Type B pancreatic cell (in vitro differentiated cells): ENCODE measurements around the gene TEX29. TPM values are rescaled to one million over a fixed set of nuclear protein-coding genes. Genes with fewer than 3 reads are reported as not detected.

ENCODE experiments used
- DNase-seq: peaks from one replicate; pipeline ENCODE4 v3.0.0; 2021; ENCODE audit warnings: mixed read lengths; ENCODE audit not compliant: unreplicated experiment; ENCODE audit errors: extremely low spot score
- H3K27ac Mint-ChIP-seq: 2 replicates; pipeline ENCODE4 v1.8.0; 2021; ENCODE audit warnings: mild to moderate bottlenecking, mixed read lengths
- H3K27me3 Mint-ChIP-seq: 2 replicates; pipeline ENCODE4 v1.8.0; 2021; ENCODE audit warnings: mixed read lengths
- H3K36me3 Mint-ChIP-seq: 2 replicates; pipeline ENCODE4 v1.8.0; 2021; ENCODE audit warnings: mixed read lengths
- H3K4me1 Mint-ChIP-seq: one replicate; pipeline ENCODE4 v1.8.0; 2021; ENCODE audit warnings: mixed read lengths; ENCODE audit not compliant: unreplicated experiment
- H3K4me3 Mint-ChIP-seq: 2 replicates; pipeline ENCODE4 v1.8.0; 2021; ENCODE audit warnings: mild to moderate bottlenecking, mixed read lengths
- H3K9me3 Mint-ChIP-seq: 2 replicates; pipeline ENCODE4 v1.8.0; 2021; ENCODE audit warnings: mixed read lengths
- CTCF ChIP-seq: fragments of 200-600 bp; sonication (generic); conservative IDR thresholded peaks from 2 replicates; pipeline ENCODE4 v1.5.0; 2021; ENCODE audit warnings: antibody characterized with exemption, mild to moderate bottlenecking
- long read RNA-seq: library from polyadenylated mRNA; unstranded; transcript quantifications from one replicate; pipeline ENCODE4 v2.0.0, GENCODE V29; 2020
- total RNA-seq: library from RNA; stranded (reverse); gene quantifications from 2 replicates; pipeline ENCODE4 v1.2.1, GENCODE V29; 2021; ENCODE audit warnings: low replicate concordance

Gene TEX29
- 0.62 and 0.92 TPM in 2 replicates for total RNA-seq
- long read RNA-seq, result 0 reads

- Mint-ChIP-seq H3K27ac (peak within 1 kb of the TSS; percentile 48), H3K4me1 (no peaks in the 10 kb centered on the region), H3K4me3 (no peak within 1 kb of the TSS), H3K36me3 (peaks cover 7% of the 10 kb centered on the region), H3K27me3 (no peaks in the 10 kb centered on the region), H3K9me3 (no peaks in the 10 kb centered on the region)
- DNase-seq, result peak; percentile 63
- TF ChIP-seq CTCF, result no peak
Observed at GRCh38 chr13:111319998-111320911, at the start of gene TEX29. TEX29 (plus strand) TSS chr13:111320642; CDS start chr13:111320891, 249 bp downstream.

GRCh38 chr13:111270765-111271698 lies 49.4 kb upstream of the TEX29 start:
- peaks cover 23% of the 10 kb centered on the region for H3K36me3 Mint-ChIP-seq
- no peak overlapping the region for H3K27ac Mint-ChIP-seq
- no peaks in the 10 kb centered on the region for H3K27me3 Mint-ChIP-seq

GRCh38 chr13:111272117-111272516 lies 48.3 kb upstream of the TEX29 start:
- Mint-ChIP-seq H3K27me3 (no peaks in the 10 kb centered on the region), H3K27ac (no peak overlapping the region), H3K36me3 (peaks cover 23% of the 10 kb centered on the region), H3K4me3 (no peak overlapping the region), H3K4me1 (no peaks in the 10 kb centered on the region), H3K9me3 (no peaks in the 10 kb centered on the region)
- no peak for DNase-seq
- no peak for TF ChIP-seq CTCF

More at GRCh38 chr13:111270765-111271698, 49.4 kb upstream of the TEX29 start:
- Mint-ChIP-seq H3K9me3 (no peaks in the 10 kb centered on the region), H3K4me3 (no peak overlapping the region), H3K4me1 (no peaks in the 10 kb centered on the region)
- no peak for DNase-seq
- TF ChIP-seq CTCF, result no peak

GRCh38 chr13:111275382-111275781 lies 45.1 kb upstream of the TEX29 start:
- no peak overlapping the region for H3K4me3 Mint-ChIP-seq
- H3K9me3 Mint-ChIP-seq, result no peaks in the 10 kb centered on the region
- DNase-seq, result no peak
- H3K36me3 Mint-ChIP-seq, result peaks cover 23% of the 10 kb centered on the region
- no peaks in the 10 kb centered on the region for H3K27me3 Mint-ChIP-seq
- no peaks in the 10 kb centered on the region for H3K4me1 Mint-ChIP-seq
- H3K27ac Mint-ChIP-seq, result no peak overlapping the region
- TF ChIP-seq CTCF, result no peak

GRCh38 chr13:111275995-111276618 lies 44.3 kb upstream of the TEX29 start:
- H3K27me3 Mint-ChIP-seq, result no peaks in the 10 kb centered on the region
- DNase-seq, result no peak
- no peak for TF ChIP-seq CTCF
- H3K36me3 Mint-ChIP-seq, result peaks cover 26% of the 10 kb centered on the region
- no peaks in the 10 kb centered on the region for H3K9me3 Mint-ChIP-seq
- no peak overlapping the region for H3K27ac Mint-ChIP-seq
- no peaks in the 10 kb centered on the region for H3K4me1 Mint-ChIP-seq
- no peak overlapping the region for H3K4me3 Mint-ChIP-seq
